ENCODE measurements around the gene PRKN.
A peak's percentile ranks its signal among the peaks of the same experiment; 100 is the strongest.

PRKN gene

DNA sequence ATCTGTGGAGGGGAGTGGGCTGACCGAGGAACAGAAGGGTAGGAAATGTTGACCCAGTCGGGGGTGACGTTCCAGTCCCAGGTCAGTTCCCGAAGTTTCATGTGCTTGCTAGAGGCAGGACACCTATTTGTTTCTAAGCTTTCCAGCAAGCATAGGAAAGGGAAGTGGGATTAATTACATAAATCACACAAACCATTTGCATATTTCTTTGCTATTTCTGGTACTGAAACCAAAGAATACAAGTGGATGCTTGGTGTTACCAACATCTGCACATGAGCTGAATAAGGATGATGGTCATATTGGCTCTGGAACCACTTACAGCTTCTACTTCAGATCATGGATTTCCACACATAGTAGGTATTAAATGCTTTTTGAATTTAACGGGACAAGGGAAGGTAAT lies 546.5 kb downstream of the PRKN start:
- no peak for DNase-seq (ENCODE audit: low spot score)

DNA sequence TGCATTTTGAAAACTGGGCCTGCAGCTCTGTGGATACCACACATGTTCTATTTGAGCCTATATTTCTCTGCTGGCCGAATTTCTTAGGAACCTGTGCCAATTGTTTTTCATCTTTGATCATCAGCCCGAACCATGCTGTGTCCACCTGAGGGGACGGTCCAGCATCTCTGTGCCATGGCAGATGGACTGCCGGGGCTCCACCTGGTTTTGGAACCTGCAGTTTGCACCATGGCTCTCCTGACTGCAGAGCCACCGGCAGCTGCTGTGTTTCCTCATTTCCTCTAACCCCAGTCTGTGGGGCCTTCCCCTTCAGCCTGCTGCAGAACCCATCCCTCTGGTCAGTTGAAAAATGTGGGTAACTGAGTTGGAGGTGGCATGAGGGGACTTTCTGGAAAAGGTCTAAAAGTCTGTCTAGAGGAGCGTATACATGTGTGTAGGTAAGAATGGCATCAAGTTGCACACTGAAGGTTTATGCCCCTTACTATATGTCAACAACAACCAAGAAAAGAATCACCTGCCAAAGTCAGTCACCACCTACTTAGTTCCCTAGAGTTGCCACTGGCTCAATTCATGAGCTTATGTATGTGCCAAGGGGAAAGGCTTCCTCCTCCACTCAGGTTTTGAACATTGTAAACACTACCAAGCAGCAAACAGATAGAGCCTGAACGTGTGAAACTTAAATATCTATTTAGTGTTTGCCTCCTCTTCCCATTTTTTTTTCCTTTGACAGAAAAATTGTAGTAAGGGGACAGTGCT lies 548.2 kb downstream of the PRKN start:
- DNase-seq (ENCODE audit: low spot score): no peak

DNA sequence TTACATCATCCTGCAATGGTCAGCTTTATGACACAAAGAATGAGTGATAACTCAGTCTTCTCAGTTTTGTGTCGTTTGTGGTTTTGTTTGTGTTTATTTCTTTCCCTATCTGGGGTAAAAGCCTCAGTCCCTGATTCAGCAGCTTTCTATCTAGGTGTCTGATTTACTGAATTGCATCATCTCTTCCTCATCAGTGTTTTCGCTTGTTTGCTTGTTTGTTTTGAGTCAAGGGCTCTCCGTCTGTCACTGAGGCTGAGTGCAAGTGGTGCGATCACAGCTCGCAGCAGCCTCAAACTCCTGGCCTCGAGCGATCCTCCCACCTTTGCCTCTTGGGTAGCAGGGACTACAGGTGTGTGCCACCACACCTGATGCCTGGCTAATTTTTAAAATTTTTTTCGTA lies 548.9 kb downstream of the PRKN start:
- no peak for DNase-seq (ENCODE audit: low spot score)

- DNase-seq (ENCODE audit: low spot score): no peak
These were observed 549.3 kb downstream of the PRKN start for GRCh38 chr6:162178266-162178665.

- no peak for DNase-seq (ENCODE audit: low spot score)
These were observed 549.8 kb downstream of the PRKN start for GRCh38 chr6:162177746-162178145.

DNA sequence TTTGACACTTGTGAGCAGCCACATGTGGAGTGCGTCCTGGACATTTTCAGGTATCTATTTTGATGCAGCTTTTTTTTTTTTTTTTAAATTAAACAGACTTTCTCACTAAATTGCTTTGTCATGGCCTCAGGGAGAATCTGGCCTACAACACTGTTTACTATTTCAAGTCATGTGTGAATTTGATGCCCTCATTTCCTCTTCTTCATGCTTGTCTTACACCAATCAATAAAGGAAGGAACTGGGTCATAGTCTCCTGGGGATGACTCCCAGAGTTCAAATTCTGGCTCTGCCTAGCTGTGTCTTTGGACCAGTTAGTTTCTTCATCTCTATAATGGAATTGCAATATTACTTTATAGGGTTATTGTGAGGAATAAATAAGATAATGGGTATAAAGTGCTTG lies 554.1 kb downstream of the PRKN start:
- no peak for DNase-seq (ENCODE audit: low spot score)

- no peak for DNase-seq (ENCODE audit: low spot score)
These were observed 562.1 kb downstream of the PRKN start for GRCh38 chr6:162165479-162165878.

DNA sequence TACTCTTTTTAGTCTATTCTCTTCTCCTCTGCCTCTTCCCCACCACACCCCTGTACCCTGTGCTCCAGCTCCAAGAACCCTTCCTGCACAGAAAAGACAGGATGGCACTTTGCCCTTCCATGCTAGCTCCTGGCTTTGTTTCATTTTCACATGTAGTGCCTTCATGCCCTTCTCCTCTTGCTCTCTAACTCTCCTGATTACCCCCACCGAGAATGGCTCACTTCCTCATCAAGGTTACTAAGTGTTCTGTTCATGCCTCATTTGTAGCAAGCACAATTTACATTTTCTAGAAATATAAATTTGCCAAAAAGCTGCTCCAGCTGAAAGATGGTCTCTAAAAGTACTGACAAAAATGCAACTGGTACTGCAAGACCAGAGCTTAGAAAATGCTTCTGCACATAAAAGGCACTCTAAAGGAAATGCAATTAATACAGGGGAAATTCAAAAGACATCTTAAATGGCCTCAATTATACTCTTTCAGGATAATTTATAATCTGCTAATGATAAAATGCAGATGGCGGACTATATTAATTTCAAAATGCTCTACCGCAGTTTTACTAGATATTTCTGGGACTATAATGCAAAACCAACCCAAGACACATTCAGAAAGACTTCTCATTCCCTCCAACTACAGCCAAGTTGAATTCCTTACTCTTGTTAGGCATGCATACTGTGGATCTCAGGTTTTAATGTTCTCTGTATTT lies 570.2 kb downstream of the PRKN start:
- no peak for DNase-seq (ENCODE audit: low spot score)

DNA sequence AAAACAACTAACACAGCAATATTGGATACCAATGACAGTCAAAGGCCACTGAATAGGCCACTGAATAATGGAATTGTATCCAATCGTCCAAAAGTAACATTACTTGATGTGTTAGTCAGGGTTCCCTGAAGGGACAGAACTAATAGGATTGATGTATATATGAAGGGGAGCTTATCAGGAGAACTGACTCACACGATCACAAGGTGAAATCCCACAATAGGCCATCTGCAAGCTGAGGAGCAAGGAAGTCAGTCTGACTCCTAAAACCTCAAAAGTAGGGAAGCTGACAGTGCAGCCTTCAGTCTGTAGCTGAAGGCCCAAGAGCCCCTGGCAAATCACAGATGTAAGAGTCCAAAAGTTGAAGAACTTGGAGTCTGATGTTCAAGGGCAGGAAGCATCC lies 571.4 kb downstream of the PRKN start:
- no peak for DNase-seq (ENCODE audit: low spot score)

GRCh38 chr6:162154930-162155329 lies 572.6 kb downstream of the PRKN start:
- DNase-seq (ENCODE audit: low spot score): no peak

- no peak for DNase-seq (ENCODE audit: low spot score)
These were observed 573.6 kb downstream of the PRKN start for GRCh38 chr6:162154001-162154400.

- no peak for DNase-seq (ENCODE audit: low spot score)
These were observed 574.4 kb downstream of the PRKN start for GRCh38 chr6:162153120-162153519.

DNA sequence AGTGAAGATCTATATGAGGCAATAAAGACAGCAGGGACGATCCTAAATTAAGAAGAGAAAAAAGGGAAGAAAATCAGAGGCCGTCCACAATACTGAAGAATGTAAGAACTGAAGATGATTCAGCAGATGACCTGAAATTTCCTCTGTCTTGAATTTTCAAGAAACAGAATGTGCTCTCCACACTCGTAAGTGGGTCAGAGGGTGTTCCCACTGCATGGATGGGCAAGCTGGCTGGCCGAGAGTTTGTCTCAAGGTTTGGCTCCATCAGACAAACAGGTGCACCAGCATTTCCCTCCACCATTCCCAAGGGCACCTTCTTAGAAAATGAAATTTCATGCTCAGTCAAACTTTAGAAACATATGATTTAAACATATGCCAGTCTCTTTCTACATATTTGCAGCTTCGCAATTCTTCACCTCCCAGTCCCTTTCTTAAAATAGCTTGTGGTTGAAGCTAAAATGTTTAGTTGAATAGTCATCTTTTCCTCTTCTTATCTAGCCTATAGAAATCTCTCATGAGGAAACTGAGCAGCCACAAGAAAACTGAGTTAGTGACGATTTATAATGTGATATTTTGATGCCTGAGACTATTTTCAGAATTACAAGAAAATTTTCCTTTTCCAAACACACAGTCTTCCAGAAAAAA lies 576.4 kb downstream of the PRKN start:
- DNase-seq (ENCODE audit: low spot score): no peak

GRCh38 chr6:162150295-162150694 lies 577.3 kb downstream of the PRKN start:
- no peak for DNase-seq (ENCODE audit: low spot score)

DNA sequence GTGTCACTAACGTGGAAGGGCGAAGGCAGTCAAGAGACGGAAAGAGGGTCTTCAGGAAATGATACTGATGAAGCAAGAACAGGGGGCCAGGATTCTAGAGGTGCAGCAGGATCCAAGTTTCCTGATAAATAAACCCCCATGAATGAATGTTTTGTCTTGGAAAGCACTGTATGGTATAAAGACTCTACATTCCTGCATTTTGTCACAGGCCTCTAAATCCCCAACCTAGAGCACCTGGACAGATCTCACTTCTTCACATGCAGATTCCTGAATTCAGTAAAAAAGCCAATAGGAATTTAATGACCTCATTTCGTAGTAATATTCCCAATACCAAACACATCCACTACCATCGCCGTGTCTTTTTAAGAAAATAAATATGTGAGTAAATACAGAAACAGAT lies 577.8 kb downstream of the PRKN start:
- no peak for DNase-seq (ENCODE audit: low spot score)

GRCh38 chr6:162147805-162148204 lies 579.8 kb downstream of the PRKN start:
- DNase-seq (ENCODE audit: low spot score): no peak

DNA sequence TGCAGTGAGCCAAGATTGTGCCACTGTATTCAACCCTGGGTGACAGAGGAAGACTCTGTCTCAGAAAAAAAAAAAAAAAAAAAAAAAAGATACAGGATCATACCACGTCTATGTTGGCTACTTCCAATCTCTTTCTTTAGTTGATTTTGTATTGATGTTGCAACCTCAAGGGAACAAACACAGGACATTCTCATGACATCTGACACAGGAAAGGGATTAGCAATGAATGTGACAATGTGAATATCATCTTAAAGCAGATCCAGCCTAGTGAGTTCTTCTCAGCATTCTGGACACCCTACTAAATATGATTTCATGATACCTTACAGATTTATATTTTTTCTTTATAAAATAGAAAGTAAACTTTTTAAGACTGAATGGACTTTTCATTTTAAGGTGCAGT lies 580.3 kb downstream of the PRKN start:
- DNase-seq (ENCODE audit: low spot score): no peak

DNA sequence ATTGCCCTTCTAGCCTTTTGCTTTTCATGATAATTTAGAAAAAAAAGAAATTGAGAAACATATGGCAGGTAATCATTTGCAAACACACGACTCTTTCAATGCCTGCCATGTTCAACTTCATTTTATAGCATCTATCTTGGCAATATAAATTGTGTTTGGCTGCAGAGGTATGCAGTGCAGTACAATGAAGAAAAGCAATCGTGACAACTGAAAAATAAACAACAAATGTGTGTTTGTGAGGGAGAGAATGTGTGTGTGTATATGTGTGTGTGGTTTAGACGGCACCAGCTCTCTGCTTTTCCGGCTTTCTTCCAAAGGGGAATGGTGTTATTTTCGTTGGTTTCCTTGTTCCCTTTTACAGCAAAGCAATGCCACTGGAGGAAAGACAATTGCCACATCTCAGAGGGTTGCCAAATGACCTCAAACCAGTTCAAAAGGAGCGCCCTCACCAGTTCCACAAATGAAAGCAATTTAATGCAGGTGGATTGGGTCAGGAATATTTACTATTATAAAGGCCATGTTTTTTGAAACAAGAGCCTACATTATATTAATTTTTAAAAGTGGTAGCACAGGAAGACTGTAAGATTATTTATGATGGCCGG lies 587.2 kb downstream of the PRKN start:
- no peak for DNase-seq (ENCODE audit: low spot score)

- no peak for DNase-seq (ENCODE audit: low spot score)
These were observed 601.9 kb downstream of the PRKN start for GRCh38 chr6:162125659-162126058.

DNA sequence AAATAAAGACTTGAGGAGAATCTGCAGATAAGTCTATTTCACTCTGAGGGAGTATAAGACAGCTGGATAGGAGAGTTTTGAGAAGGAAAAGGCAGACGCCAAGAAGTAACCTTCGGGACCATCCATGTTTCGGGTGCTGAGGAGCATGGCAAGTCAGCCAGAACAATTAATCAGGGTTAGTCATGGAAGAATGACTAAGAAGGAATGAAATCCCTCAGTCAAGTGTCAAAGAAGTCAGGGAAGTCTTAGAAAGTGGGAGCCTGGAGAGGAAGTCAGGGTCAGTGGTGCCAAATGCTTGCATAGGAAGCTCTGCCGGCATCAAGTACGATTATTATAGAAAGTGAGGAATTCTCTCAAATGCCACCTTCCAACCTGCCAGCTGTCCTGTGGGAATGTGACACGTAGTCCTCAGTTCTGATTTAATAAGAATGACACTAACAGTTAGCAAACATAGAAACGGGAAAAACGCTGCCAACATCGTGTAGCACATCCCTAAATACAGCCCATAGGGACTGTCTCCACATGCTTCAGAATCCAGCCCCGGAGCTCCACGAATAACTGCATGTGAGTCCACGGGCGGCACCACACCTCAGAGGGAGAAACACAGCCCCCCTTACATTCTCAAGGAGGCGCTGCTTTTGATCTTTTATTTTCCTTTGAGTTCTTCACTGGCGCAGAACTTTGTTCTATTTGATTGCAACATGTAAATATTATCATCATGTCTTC lies 602.7 kb downstream of the PRKN start:
- no peak for DNase-seq (ENCODE audit: low spot score)

DNA sequence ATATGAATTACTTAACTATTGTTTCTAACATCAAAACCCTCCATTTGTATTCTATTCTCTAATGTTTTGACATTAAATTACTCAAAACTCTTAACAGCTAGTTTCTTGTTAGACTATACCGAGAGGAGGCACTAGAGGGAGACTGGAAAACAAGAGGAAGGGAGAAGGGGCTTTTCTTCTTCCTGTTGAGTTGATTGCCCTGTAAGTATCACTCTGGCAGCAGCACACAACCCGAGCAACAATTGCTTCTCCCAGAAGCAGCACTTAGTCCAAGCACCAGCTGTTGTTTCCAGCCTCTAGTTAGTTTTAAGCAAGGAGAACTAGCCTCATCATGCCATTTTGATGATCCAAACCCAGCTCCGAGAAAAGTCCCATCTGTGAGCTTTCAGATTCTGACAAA lies 603.8 kb downstream of the PRKN start:
- peak; percentile 32 for DNase-seq (ENCODE audit: low spot score)

DNA sequence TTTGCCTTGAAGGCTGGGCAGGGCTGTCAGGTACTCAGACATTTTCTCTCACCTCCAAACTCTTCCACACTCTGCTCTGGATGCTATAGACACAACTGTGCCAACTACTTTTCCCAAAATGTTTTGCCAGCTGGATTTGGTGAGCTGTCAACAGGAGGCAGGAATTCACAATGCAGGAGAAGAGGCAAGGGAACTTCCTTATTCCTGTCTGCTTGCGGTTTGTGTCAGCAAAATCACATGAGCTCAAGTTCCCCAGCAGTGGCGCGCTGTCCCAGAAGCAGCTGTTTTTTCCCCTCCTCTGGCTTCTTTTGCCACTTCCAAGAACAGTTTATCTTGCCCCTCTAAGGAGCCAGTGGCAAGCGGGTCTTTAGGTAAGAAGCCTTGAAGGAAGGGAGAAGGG lies 608.2 kb downstream of the PRKN start:
- DNase-seq (ENCODE audit: low spot score): no peak

Data from NAMALWA (cell line).